Nephron progenitor cell (in vitro differentiated cells): ENCODE results near the gene CREG1.
"Not testable (repeated sequence)": the region's sequence is repeated elsewhere in the genome, so short reads cannot be mapped to it uniquely, and the experiment has no call there.

Experiments used
- DNase-seq: peaks from one replicate; pipeline ENCODE4 v3.0.0; 2021
- H3K27ac Mint-ChIP-seq: 2 replicates; pipeline ENCODE4 v1.8.0; 2021; ENCODE audit warnings: mild to moderate bottlenecking, moderate library complexity, mixed read lengths
- H3K27me3 Mint-ChIP-seq: 2 replicates; pipeline ENCODE4 v1.8.0; 2021; ENCODE audit warnings: mild to moderate bottlenecking, low read depth, mixed read lengths; ENCODE audit not compliant: poor library complexity
- H3K36me3 Mint-ChIP-seq: 2 replicates; pipeline ENCODE4 v1.8.0; 2021; ENCODE audit warnings: low read depth, mixed read lengths
- H3K4me1 Mint-ChIP-seq: 2 replicates; pipeline ENCODE4 v1.8.0; 2021; ENCODE audit warnings: mixed read lengths
- H3K4me3 Mint-ChIP-seq: 2 replicates; pipeline ENCODE4 v1.8.0; 2021; ENCODE audit warnings: mild to moderate bottlenecking, moderate library complexity, mixed read lengths
- H3K9me3 Mint-ChIP-seq: 2 replicates; pipeline ENCODE4 v1.8.0; 2021; ENCODE audit warnings: mild to moderate bottlenecking, moderate library complexity, mixed read lengths
- CTCF ChIP-seq: fragments of 200-600 bp; sonication (generic); IDR thresholded peaks from 2 replicates; pipeline ENCODE4 v1.5.0; 2021; ENCODE audit warnings: antibody characterized with exemption

Gene CREG1

GRCh38 chr1:167582722-167583121, 29.2 kb upstream of the CREG1 start:
- no peak for DNase-seq
- no peak overlapping the region for H3K4me3 Mint-ChIP-seq
- H3K27me3 Mint-ChIP-seq, result peaks cover 2% of the 10 kb centered on the region
- H3K36me3 Mint-ChIP-seq, result no peaks in the 10 kb centered on the region
- TF ChIP-seq CTCF, result no peak
- no peaks in the 10 kb centered on the region for H3K9me3 Mint-ChIP-seq
- no peak overlapping the region for H3K27ac Mint-ChIP-seq
- H3K4me1 Mint-ChIP-seq, result no peaks in the 10 kb centered on the region

- Mint-ChIP-seq H3K27ac (no peak overlapping the region), H3K36me3 (no peaks in the 10 kb centered on the region), H3K27me3 (no peaks in the 10 kb centered on the region), H3K9me3 (no peaks in the 10 kb centered on the region), H3K4me3 (no peak overlapping the region), H3K4me1 (no peaks in the 10 kb centered on the region)
- no peak for TF ChIP-seq CTCF
- no peak for DNase-seq
Observed at GRCh38 chr1:167582064-167582463, 28.5 kb upstream of the CREG1 start.

- DNase-seq, result no peak
- H3K9me3 Mint-ChIP-seq, result peaks cover 2% of the 10 kb centered on the region
- no peak for TF ChIP-seq CTCF
- no peaks in the 10 kb centered on the region for H3K4me1 Mint-ChIP-seq
- no peaks in the 10 kb centered on the region for H3K27me3 Mint-ChIP-seq
- no peak overlapping the region for H3K4me3 Mint-ChIP-seq
- H3K27ac Mint-ChIP-seq, result no peak overlapping the region
- H3K36me3 Mint-ChIP-seq, result no peaks in the 10 kb centered on the region
Observed at GRCh38 chr1:167579986-167580385, 26.4 kb upstream of the CREG1 start.

GRCh38 chr1:167578939-167579521, 25.5 kb upstream of the CREG1 start:
- no peaks in the 10 kb centered on the region for H3K36me3 Mint-ChIP-seq
- H3K27me3 Mint-ChIP-seq, result no peaks in the 10 kb centered on the region
- H3K4me3 Mint-ChIP-seq, result no peak overlapping the region
- DNase-seq, result no peak
- H3K4me1 Mint-ChIP-seq, result no peaks in the 10 kb centered on the region
- no peak for TF ChIP-seq CTCF
- peaks cover 8% of the 10 kb centered on the region for H3K9me3 Mint-ChIP-seq
- peak overlapping the region; percentile 45 for H3K27ac Mint-ChIP-seq

GRCh38 chr1:167575649-167576048, 22.1 kb upstream of the CREG1 start:
- H3K4me1 Mint-ChIP-seq, result no peaks in the 10 kb centered on the region
- H3K9me3 Mint-ChIP-seq, result peaks cover 32% of the 10 kb centered on the region
- TF ChIP-seq CTCF, result no peak
- H3K27ac Mint-ChIP-seq, result no peak overlapping the region
- no peak overlapping the region for H3K4me3 Mint-ChIP-seq
- no peaks in the 10 kb centered on the region for H3K36me3 Mint-ChIP-seq
- H3K27me3 Mint-ChIP-seq, result peaks cover 6% of the 10 kb centered on the region
- DNase-seq, result no peak

GRCh38 chr1:167573035-167573434, 19.5 kb upstream of the CREG1 start:
- no peak for DNase-seq
- Mint-ChIP-seq H3K9me3 (peaks cover 35% of the 10 kb centered on the region), H3K4me3 (no peak overlapping the region), H3K27me3 (peaks cover 8% of the 10 kb centered on the region), H3K4me1 (no peaks in the 10 kb centered on the region), H3K27ac (no peak overlapping the region), H3K36me3 (no peaks in the 10 kb centered on the region)
- no peak for TF ChIP-seq CTCF

GRCh38 chr1:167570712-167571111, 17.1 kb upstream of the CREG1 start:
- peaks cover 35% of the 10 kb centered on the region for H3K9me3 Mint-ChIP-seq
- not testable (repeated sequence) for DNase-seq, H3K27ac Mint-ChIP-seq, H3K27me3 Mint-ChIP-seq, H3K4me3 Mint-ChIP-seq, H3K36me3 Mint-ChIP-seq
- peaks cover 22% of the 10 kb centered on the region for H3K4me1 Mint-ChIP-seq
